GM18868 (cell line): ENCODE data around the gene GDPD4.

Experiments
- ATAC-seq: cut with Tn5 transposase; IDR thresholded peaks from one replicate; pipeline ENCODE4 v1.9.1; 2021; ENCODE audit warnings: mild to moderate bottlenecking, moderate library complexity; ENCODE audit not compliant: unreplicated experiment

Gene GDPD4

DNA sequence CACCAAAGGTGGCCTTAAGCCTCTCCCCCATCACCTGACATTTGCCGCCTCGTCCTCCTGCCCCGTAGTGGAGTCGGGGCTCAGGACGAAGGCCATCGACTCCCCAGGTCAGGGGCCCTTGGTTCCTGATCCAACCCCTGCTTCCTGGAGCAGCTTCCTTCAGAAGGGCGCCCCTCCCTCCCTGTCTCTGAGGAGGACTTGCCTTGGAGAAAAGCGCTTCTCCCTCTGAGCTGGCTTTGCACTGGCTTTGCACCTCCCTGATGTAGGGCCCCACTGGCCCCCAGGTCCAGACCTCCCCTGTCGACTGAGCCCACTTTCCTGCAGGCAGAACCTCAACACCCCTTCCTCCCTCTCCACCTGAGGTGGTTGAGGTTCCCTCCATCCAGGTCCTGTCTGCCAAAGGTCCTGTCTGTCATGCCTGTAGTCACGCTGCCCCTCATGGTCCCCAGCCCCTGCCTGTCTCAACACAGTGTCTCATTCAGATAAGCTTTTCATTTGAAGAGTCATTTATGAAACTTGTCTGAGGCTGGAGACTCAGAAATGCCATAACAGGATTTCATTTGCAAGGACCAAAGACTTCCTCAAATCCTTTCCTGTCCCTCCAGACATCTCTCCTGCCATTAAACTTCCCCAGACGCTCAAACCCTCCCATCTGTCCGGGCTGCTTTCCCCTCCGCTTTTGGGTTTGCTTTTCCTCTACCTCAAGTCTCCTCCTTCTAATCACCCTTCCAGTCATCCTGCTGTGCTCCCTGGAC lies 95.0 kb downstream of the GDPD4 start:
- no peak for ATAC-seq

DNA sequence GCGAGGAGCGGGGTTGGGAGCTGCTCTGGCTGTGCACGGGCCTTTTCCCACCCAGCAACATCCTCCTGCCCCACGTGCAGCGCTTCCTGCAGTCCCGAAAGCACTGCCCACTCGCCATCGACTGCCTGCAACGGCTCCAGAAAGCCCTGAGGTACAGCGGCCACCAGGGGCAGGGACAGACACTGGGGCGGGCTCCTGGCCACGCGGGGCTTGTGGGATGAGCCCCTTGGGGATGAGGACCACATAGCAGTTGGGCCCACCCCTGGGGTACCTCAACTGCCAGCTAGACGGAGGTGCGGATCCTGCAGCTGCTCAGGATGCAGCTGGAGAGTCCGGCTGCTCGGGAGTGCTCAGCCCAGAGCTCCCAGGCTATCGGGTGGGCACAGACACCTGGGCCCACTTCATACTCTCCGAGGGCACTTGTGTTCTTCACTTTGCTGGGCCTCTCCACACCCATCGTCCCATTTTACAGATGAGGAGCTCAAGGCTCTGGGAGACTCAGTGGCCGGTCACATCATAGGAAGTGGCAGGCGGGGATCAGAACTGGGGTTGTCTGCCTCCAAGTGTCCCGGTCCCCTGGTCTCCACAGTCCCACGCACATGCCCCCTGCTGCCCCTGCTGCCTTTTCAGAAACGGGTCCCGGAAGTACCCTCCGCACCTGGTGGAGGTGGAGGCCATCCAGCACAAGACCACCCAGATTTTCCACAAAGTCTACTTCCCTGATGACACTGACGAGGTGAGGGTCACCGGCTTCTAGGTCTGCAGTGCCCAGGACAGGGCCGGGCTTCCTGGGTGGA lies 95.8 kb downstream of the GDPD4 start:
- ATAC-seq = no peak

DNA sequence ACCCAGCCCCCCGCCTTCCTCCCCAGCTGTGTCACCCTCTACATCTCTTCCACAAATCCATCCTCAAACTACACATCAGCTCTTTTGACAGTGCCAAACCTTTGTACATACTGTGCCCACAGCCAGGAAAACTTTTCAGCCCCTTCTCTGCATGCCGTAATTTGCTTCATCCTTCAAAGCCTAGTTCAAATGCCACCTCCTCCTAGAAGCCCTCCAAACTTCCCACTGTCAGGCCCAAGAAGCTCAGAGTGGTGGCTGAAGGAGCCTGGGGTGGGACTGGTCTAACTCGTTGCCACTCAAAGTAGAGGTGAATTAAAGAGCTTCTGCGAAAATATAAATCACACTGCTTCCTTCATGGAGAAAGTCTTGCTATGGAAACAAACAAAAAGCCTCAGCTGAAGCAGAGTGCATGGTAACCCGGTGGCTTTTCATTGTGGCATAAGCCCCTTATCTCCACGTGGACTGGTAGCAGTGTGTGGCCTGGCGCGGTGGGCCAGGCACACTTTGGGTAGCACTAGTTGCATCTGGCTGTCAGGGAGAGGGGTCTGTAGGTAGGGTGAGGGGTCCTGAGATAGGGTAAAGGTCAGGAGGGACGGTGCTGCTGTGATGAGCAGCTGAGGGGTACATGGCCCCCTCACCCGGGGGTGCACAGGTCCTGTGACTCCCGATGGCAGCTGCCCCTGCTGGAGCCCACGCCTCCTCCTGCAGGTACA lies 96.6 kb downstream of the GDPD4 start:
- ATAC-seq = no peak

DNA sequence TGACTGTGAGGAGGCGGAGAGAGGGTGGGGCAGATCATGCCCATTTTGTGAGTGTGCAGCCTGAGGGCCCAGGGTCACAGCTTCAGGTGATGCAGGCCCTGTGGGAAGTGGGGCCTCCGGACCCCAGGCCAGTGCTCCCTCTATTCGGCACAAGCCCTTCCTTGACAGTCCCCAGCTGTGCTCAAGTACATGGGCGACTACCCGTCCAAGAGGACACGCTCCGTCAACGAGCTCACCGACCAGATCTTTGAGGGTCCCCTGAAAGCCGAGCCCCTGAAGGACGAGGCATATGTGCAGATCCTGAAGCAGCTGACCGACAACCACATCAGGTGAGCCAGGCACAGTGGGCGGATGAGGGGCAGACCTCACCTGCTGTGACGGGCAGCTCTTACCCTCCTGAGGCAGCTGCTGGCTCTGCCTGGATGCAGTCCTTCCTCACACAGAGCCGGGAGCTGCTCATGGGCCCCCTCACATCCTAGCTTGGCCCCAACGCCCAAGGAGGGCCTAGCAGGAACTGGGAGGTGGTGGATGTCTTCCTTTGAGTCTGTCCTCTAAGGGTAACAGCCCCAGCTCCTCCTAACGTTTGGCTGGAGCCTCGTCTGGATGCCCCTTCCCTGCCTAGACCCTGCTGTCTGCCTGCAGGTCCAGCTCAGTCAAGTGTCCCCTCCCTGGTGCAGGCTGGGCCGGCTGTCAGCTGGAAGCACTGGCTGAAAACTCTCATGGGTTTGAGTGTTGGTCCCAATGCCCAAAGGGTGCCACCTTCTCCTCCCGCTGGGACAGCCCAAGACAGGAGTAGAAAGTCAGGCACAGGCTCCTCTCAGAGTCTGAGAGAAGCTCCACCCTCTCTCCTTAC lies 97.4 kb downstream of the GDPD4 start:
- ATAC-seq = no peak

DNA sequence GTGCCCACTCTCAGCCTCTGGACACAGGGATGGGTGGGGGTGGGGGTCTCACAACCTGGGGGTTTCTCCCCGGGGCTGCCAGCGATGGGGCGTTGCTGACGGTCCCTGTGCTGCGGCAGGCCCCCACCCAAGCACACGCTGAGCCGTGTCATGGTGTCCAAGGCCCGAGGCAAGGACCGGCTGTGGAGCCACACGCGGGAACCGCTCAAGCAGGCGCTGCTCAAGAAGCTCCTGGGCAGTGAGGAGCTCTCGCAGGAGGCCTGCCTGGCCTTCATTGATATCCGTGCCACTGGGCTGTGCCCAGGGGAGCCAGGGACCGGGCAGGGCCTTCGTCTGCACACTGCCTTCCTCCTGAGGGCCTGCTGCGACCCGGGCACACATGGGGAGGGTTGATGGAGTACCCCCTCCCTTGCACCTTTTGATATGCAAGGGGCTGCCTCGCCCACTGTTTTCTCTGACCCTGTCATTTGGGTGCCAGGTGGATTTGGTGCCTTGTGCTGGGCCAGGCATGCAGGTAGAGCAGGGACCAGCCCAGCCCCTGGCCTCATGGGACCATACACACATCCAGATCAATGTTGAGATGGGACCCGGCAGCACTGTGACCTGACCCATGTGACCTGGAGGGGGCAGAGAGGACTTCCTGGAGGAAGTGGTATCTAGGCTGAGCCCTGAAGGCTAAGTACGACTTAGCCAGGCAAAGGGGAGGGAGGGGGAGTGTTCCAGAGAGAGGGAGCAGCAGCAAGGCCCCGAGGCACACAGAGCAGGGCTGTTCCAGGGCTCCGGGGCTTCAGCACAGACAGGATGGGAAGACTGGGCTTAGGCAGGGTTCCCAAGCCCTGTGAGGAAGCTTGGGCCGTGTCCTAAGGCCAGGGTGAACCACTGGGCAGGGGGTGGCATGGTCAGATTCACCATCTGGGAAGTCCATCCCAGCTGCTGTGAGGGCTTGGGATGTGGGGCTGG lies 98.3 kb downstream of the GDPD4 start:
- no peak for ATAC-seq

DNA sequence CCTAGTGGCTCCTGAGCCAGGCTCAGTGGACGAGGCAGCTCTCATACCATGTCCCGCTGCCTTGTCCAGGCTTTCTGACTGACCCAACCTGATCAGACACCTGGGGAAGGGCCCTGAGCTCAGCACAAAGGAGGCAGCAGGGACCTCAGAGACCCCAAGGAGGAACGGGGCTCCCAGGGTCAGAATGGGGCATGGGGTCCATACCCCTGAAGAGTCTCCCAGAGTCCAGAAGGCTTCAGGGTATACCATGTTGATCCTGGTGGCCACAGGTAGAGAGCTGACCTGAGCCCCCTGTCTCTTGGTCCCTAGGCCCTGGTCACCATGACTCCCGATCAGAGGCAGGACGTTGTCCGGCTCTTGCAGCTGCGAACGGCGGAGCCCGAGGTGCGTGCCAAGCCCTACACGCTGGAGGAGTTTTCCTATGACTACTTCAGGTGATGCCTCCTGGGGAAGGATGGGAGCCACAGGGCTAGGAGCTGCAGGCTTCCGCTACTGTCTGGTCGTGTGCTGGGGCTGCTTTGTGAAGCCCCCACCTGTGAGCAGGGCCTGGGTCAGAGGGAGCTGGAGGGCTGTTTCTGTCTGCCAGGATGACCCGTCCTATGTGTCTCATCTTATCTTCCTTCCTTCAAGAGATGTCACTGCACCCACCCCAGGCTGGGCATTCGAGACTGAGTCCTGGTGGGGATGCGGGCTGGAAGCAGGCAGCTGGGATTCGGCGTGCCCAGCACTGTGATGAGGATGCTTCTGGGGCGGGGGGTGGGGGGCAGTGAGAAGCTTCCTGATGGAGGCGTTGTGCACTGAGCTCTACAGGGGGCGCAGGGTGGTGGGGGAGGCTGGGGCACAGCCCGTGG lies 99.3 kb downstream of the GDPD4 start:
- no peak for ATAC-seq

DNA sequence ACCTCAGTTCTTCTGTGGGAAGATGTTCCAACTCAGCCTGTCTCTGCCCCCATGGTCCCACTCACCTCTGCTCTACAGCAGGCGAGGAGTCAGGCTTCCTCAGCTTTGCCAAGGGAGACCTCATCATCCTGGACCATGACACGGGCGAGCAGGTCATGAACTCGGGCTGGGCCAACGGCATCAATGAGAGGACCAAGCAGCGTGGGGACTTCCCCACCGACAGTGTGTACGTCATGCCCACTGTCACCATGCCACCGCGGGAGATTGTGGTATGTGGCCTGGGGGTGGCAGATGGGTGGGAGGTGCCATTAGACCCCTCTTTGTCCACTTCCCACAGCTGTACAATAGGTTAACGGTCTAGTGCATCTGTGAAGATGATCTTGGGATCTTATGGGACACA lies 100.1 kb downstream of the GDPD4 start:
- no peak for ATAC-seq

DNA sequence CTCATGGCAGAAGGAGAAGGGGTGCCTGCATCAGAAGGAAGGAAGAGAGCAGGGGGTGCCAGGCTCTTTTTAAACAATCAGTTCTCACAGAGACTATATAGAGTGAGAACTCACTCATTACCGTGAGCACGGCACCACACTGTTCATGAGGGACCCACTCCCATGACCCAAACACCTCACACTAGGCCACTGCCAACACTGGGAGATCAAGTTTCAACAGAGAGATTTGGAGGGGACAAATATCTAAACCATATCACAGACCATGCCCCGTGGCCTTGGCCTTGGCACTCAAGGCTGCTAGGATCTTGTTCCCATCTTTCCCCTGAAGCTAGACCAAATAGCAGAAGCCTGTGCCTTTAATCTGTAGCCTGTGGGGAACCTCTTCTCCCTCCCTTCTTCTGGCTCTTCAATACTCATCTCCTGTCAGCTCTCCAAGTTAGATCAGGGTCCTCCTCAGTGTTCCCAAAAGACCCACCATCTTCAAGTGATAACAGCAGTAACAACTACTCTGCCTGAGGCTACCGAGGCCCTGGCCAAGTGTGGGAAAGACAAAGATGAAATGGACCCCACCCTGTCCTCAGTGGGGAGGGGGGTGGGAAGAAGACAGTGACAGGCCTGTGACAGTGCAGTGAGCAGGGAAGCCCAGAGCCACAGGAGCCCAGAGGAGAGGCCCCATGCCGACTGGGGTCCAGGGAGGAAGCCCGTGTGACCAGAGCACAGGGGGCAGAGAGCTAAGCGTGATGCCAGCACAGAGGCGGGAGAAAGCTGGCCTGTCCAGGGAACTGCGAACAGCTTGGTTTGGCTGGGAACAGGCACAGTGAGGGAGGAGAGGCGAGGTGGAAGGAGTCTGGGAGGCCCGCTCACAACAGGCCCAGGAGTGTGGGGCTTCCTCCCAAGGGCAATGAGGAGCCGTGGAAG lies 100.9 kb downstream of the GDPD4 start:
- ATAC-seq = no peak

DNA sequence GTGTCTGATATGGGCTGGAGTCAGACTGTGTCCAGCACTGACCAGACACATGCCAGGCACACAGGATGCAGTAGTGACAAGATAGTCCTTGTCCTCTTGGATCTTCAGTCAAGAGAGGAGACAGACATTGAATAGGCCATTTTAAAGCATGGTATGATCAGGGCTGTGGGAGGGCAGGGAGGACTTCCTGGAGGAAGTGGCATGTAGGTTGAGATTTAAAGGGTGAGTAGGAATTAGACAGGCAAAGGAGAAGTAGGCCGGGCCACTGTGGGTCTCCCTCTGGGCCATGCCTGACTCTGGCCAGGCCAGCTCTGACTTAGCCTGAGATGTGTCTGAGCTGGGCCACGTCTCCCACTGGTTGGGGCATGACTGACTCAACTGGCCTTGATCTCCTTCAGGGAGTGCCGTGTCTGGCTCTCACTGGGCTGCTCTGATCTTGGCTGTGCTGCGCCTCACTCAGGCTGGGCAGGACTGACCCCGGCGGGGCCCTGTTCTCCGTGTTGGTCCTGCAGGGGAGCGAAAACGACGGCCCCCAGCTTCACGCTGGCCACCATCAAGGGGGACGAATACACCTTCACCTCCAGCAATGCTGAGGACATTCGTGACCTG lies 102.2 kb downstream of the GDPD4 start:
- ATAC-seq = no peak

DNA sequence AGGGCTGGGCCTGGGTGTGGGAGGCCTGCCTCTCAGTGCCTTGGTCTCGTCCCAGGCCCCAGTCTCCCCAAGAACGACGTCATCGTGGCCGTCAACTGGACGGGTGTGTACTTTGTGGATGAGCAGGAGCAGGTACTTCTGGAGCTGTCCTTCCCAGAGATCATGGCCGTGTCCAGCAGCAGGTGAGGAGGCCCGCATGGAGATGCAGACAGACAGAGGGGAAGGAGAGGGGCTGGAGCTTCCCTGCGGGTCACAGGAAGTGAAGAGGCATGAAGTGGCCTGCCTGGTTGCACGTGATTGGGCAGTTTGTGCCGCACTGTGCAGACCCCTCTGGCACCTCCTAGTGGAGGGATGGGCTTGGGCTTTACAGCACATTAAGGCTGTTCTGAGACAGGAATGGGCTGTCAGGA lies 103.0 kb downstream of the GDPD4 start:
- no peak for ATAC-seq

DNA sequence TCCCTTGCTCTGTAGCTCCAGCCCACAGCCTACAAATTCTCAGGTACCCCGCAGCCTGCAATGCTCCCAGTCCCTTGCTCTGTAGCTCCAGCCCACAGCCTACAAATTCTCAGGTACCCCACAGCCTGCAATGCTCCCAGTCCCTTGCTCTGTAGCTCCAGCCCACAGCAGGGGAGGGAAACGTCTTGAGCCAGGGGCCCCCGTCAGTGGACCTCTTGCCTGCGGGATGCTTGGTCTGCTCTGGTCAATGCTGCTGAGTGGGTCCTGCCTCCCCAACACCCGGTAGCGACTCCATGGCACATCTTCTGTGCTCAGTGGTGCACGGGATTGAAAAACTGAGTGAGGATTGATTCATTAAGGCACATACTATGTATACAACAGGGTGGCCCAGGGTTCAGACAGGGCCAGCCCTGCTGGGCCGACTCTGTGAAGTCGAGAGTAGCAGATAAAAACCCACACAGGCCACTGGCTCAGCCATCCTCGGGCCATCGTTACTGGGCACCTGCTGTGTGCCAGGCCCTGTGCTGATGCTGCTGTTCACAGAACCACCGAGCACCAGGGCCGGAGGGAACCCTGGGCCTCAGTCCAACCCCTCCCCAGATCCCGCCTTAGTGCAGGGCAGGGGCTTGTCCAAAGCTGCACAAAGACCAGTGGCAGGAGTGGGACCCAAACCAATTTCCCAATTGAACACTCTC lies 103.7 kb downstream of the GDPD4 start:
- no peak for ATAC-seq

DNA sequence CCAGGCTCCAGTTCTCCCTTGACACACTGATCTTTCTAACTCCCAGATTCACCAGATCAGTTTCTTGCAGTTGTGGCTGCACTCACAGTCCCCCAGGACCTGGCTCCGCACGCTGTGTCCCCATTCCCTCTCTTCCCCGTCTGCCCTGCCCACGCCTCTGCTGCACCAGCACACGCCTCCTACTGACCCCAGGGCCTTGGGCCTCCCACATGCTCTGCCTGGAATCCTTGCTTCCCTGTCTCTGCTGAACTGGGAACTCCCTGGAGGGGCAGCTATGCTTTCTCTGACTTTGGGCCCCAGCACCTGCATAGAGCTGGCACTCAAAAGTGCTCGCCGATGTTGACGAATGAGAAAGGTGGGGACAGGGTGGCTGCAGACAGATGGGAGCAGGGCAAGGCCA lies 104.5 kb downstream of the GDPD4 start:
- ATAC-seq = no peak

DNA sequence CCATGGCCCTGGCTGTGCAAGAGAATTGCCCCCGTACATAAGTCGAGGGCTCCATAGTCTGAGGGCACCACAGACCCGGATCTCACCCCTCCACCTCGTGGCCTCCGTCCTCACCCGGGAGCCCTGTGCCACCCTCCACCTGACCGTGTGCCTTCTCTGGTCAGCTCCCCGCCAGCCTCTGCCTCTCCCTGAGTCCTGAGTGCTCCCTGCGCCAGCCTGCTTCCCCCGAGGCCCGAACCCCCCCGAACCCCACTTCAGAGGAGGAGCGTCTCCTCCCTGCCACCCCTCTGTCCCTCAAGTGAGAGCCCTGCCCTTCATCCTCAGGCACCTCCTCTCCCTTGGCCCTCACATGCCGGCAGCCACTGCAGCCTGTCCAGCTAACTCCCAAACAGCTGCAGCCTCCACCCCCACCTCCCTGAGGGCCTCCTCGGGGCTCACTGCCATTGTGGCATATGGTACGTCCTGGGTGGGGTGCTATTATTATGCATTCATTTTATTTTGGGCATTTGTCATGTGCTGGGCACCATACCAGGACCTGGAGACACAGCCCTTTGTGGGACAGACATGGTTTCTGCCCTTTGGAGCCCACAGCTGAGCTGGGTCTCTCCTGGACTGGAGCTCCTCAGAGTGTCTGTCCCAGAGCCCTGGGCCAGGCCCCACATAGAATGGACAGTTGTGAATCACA lies 106.3 kb downstream of the GDPD4 start:
- no peak for ATAC-seq

DNA sequence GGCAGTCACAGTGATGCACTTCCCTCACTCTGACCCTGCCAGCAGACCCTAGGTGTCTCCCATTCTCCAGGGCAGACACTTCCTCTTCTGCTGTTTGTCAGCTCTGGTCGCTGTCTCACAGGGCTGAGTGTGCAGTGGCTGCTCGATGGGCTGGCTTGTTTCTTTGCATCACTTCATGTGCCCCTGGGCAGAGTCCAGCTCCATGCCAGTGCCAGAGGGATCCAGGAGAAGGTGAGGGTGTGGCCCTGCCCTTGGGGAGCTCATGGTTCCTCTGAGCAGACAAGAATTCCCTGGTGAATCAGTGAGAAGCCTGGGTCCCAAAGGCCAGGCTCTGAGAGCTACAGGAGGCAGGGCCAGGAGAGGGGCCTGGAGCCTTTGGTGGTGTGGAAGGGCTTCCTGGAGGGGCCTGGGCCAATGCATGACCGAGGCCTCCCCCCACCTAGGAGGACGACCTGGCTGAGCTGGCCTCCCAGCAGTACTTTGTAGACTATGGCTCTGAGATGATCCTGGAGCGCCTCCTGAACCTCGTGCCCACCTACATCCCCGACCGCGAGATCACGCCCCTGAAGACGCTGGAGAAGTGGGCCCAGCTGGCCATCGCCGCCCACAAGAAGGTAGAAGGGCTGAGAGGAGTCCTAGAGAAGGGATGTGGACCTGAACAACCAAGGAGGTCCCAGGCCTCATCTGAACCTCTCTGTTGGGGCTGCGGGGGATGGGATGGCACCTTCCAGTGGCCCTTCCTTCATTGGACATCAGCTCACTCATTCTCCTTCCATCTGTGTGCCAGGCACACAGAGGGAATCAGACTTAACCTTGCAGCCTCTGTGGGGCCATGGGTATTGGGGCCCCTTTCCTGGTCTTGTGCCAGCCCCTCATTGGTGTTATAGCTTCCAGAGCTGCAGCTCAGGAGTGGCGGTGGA lies 107.3 kb downstream of the GDPD4 start:
- no peak for ATAC-seq

DNA sequence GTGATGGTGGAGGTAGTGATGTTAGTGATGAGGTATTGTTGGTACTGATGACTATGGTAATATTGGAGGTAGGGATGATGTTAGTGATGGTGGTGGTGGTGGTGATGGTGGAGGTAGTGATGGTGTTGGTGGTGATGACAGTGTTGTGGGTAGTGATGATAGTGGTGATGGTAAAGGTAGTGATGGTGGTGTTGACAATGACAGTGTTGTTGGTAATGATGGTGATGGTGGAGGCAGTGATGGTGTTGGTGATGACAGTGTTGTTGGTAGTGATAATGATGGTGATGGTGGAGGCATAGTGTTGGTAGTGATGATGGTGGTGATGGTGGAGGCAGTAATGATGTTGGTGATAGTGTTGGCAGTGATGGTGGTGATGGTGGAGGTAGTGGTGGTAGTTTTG lies 108.3 kb downstream of the GDPD4 start:
- ATAC-seq = no peak
